ENCODE data around the gene PDE8A. TPM values are rescaled to one million over a fixed set of nuclear protein-coding genes. Genes with fewer than 3 reads are reported as not detected.

Gene PDE8A, protein sequence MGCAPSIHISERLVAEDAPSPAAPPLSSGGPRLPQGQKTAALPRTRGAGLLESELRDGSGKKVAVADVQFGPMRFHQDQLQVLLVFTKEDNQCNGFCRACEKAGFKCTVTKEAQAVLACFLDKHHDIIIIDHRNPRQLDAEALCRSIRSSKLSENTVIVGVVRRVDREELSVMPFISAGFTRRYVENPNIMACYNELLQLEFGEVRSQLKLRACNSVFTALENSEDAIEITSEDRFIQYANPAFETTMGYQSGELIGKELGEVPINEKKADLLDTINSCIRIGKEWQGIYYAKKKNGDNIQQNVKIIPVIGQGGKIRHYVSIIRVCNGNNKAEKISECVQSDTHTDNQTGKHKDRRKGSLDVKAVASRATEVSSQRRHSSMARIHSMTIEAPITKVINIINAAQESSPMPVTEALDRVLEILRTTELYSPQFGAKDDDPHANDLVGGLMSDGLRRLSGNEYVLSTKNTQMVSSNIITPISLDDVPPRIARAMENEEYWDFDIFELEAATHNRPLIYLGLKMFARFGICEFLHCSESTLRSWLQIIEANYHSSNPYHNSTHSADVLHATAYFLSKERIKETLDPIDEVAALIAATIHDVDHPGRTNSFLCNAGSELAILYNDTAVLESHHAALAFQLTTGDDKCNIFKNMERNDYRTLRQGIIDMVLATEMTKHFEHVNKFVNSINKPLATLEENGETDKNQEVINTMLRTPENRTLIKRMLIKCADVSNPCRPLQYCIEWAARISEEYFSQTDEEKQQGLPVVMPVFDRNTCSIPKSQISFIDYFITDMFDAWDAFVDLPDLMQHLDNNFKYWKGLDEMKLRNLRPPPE
- total RNA-seq (2022) = 27.3 and 27.4 TPM in 2 replicates
- Bru-seq, nascent RNA = percentile 71 among the genes with signal in this experiment
- percentile 65 among the genes with signal in this experiment for BruChase-seq, experiment 1, labeled RNA remaining after a 6-hour chase
- BruChase-seq, experiment 2, labeled RNA remaining after a 2-hour chase = percentile 73 among the genes with signal in this experiment
- long read RNA-seq, transcript PDE8A-203 (22 exons, 3,912 nt) = major isoform, 25 of 43 reads
- long read RNA-seq, partial matches to known transcripts = 5 of 43 reads
- long read RNA-seq, other reads (novel, unspliced or antisense) = 11 of 43 reads

DNA sequence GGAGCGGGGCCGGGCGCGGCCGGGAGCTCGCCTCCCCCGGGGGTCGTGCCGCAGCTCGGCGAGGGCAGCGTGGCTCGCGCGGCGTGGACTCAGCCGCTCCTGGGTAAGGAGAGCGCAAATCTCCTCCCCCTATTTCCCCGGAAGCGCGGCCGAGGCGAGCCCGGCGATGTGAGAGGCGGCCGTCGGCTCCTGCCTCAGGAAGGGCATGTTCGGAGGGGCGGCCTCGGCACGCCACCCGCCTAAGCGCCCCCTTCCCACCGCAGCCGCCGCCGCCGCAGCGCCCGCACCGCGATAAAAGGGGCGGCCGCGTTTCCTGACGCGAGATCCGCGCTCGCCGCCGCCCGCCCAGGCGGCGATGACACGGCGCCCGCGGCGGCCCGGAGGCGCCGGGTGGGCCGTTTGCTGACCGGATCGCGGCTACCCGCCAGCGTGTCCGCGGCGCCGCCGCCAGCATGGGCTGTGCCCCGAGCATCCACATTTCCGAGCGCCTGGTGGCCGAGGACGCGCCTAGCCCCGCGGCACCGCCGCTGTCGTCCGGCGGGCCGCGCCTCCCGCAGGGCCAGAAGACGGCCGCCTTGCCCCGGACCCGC is at the start of gene PDE8A:
PDE8A (plus strand) TSS at position 146 of the 590 bp plus-strand sequence; CDS start at position 453, 307 bp downstream.
- POLR2A ChIA-PET = interaction anchor here (0.6 to 5.7 kb wide), 10 partner anchors 11 to 381 kb away, joined by 3 to 50 read pairs (median 4); partner anchors contain the start of genes SEC11A and ZSCAN2
- peak within 1 kb of the TSS; percentile 84 for H3K27ac Mint-ChIP-seq (ENCODE audit: low read depth, unreplicated experiment)
- TF ChIP-seq, protein P1, sequence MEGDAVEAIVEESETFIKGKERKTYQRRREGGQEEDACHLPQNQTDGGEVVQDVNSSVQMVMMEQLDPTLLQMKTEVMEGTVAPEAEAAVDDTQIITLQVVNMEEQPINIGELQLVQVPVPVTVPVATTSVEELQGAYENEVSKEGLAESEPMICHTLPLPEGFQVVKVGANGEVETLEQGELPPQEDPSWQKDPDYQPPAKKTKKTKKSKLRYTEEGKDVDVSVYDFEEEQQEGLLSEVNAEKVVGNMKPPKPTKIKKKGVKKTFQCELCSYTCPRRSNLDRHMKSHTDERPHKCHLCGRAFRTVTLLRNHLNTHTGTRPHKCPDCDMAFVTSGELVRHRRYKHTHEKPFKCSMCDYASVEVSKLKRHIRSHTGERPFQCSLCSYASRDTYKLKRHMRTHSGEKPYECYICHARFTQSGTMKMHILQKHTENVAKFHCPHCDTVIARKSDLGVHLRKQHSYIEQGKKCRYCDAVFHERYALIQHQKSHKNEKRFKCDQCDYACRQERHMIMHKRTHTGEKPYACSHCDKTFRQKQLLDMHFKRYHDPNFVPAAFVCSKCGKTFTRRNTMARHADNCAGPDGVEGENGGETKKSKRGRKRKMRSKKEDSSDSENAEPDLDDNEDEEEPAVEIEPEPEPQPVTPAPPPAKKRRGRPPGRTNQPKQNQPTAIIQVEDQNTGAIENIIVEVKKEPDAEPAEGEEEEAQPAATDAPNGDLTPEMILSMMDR (IDR thresholded peaks at IDR 0.05; ENCODE audit: unreplicated experiment) = no peak
- peak; percentile 9 for DNase-seq (ENCODE audit: unreplicated experiment)
- intact Hi-C loops (cut with micrococcal nuclease) = loop anchor here (1.0 kb wide), 1 partner anchor 62 kb away; no protein-coding TSS in a partner anchor
- CTCF ChIA-PET = interaction anchor here (0.7 to 1.6 kb wide), 4 partner anchors 20 to 235 kb away, joined by 3 to 7 read pairs (median 4); no protein-coding TSS in a partner anchor
- H3K4me3 Mint-ChIP-seq (ENCODE audit: unreplicated experiment) = peak within 1 kb of the TSS; percentile 86
- no TSS peak for BruUV-seq (replicated peaks)
- no peaks in the 10 kb centered on the region for H3K36me3 Mint-ChIP-seq (ENCODE audit: insufficient read depth, unreplicated experiment)
- H3K4me1 Mint-ChIP-seq (ENCODE audit: insufficient read depth, unreplicated experiment) = peaks cover 5% of the 10 kb centered on the region
- no peaks in the 10 kb centered on the region for H3K27me3 Mint-ChIP-seq (ENCODE audit: insufficient read depth, unreplicated experiment)
- H3K9me3 Mint-ChIP-seq (ENCODE audit: unreplicated experiment) = no peaks in the 10 kb centered on the region

DNA sequence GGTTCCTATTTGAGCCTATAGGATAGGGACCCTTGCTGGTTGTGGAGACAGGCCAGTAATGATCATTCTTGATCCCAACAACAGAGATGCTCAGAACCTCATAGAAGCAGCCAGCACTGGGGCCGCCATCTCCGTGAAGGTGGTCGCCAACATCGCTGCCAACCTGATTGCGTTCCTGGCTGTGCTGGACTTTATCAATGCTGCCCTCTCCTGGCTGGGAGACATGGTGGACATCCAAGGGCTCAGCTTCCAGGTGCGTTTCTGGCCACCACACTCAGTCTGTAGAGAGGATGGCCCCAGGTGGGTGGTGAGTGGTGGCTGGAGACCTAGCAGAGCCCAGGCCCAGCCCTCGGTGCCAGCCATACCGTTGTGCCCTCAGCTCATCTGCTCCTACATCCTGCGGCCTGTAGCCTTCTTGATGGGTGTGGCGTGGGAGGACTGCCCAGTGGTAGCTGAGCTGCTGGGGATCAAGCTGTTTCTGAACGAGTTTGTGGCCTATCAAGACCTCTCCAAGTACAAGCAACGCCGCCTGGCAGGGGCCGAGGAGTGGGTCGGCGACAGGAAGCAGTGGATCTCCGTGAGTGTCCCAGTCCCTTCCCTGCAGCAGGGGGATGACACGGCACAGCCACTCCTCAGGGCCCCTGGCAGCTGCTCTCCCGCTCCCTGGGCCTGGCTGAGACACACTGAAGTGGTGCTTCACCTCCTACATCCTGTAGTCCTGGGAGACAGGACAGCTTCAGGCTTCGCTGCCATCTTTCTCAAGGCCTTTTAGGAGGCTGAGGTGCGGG is 46.5 kb upstream of the PDE8A start:
- intact Hi-C loops (cut with micrococcal nuclease) = no loop called here
- CTCF ChIA-PET = interaction anchor here (0.8 to 1.4 kb wide), 2 partner anchors 79 to 108 kb away, joined by 3 to 6 read pairs; no protein-coding TSS in a partner anchor
- POLR2A ChIA-PET = no interaction called here
- no peaks in the 10 kb centered on the region for H3K9me3 Mint-ChIP-seq (ENCODE audit: unreplicated experiment)
- no peak overlapping the region for H3K4me3 Mint-ChIP-seq (ENCODE audit: unreplicated experiment)
- H3K27ac Mint-ChIP-seq (ENCODE audit: low read depth, unreplicated experiment) = no peak overlapping the region
- H3K36me3 Mint-ChIP-seq (ENCODE audit: insufficient read depth, unreplicated experiment) = no peaks in the 10 kb centered on the region
- TF ChIP-seq, protein P1 (IDR thresholded peaks at IDR 0.05; ENCODE audit: unreplicated experiment) = no peak
- H3K4me1 Mint-ChIP-seq (ENCODE audit: insufficient read depth, unreplicated experiment) = peaks cover 2% of the 10 kb centered on the region
- H3K27me3 Mint-ChIP-seq (ENCODE audit: insufficient read depth, unreplicated experiment) = peaks cover 12% of the 10 kb centered on the region
- no TSS peak for BruUV-seq (replicated peaks)
- DNase-seq (ENCODE audit: unreplicated experiment) = no peak

DNA sequence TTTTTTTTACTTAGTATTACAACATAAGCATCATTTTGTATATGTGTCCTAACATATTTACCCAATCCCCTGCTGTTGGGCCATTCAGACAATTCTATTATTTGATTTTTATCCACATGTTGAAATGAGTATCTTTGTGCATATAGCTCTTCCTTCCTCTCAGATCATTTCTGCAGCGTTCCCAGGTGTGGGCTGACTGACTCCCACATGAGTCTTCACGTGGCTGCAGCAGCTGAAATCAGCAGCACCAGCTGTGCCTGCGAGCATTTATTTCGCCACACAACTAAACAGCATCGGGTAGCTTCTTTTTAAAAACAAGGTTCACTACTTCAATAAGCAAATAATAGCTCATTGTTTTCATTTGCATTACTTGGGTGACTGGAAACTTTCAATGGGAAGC is 44.5 kb upstream of the PDE8A start:
- Mint-ChIP-seq H3K9me3 (ENCODE audit: unreplicated experiment) (no peaks in the 10 kb centered on the region), H3K4me3 (ENCODE audit: unreplicated experiment) (no peak overlapping the region), H3K27me3 (ENCODE audit: insufficient read depth, unreplicated experiment) (peaks cover 12% of the 10 kb centered on the region), H3K36me3 (ENCODE audit: insufficient read depth, unreplicated experiment) (no peaks in the 10 kb centered on the region), H3K4me1 (ENCODE audit: insufficient read depth, unreplicated experiment) (no peaks in the 10 kb centered on the region), H3K27ac (ENCODE audit: low read depth, unreplicated experiment) (no peak overlapping the region)
- POLR2A ChIA-PET = interaction anchor here (1.0 kb wide), 2 partner anchors 44 to 299 kb away, joined by 3 read pairs; partner anchors contain the start of gene PDE8A
- DNase-seq (ENCODE audit: unreplicated experiment) = no peak
- no TSS peak for BruUV-seq (replicated peaks)
- intact Hi-C loops (cut with micrococcal nuclease) = no loop called here
- CTCF ChIA-PET = interaction anchor here (1.5 kb wide), 1 partner anchor 9 kb away, joined by 8 read pairs; no protein-coding TSS in a partner anchor
- TF ChIP-seq, protein P1 (IDR thresholded peaks at IDR 0.05; ENCODE audit: unreplicated experiment) = no peak
